ENCODE measurements around the gene KCNN1.

KCNN1 gene

DNA sequence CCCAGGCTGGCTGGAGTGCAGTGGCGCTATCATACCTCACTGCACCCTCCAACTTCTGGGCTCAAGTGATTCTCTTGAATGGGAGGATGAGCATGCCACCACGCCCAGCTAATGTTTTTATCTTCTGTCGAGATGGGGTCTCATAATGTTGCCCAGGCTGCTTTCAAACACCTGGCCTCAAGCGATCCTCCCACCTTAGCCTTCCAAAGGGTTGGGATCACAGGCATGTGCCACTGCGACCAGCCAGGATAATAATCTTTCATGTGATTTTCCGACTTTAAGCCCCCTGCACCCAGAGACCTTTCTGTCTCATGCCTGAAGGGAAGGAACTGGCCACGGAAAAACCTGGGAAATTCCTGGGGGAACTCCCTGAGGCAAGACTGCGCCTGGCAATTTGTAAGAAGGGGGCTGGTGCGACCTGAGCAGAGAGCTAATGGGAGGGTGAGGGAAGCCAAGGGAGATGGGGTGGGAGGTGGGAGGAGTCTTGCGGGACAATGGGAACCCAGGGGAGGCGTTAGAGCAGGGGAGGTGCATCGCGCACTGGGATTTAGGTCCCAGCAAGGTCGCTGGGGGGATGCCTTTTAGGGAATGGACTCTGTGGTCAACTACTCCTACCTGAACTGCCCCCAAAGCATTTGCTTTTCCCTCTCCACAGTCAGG is 35.2 kb upstream of the KCNN1 start:
- Mint-ChIP-seq H3K9me3 (no peaks in the 10 kb centered on the region), H3K36me3 (ENCODE audit: low read depth) (no peaks in the 10 kb centered on the region), H3K27ac (peak overlapping the region; percentile 85), H3K27me3 (ENCODE audit: low read depth, poor library complexity) (peaks cover 20% of the 10 kb centered on the region), H3K4me3 (peak overlapping the region; percentile 95), H3K4me1 (peaks cover 18% of the 10 kb centered on the region)
- peak; percentile 43 for DNase-seq
- TF ChIP-seq, protein P1, sequence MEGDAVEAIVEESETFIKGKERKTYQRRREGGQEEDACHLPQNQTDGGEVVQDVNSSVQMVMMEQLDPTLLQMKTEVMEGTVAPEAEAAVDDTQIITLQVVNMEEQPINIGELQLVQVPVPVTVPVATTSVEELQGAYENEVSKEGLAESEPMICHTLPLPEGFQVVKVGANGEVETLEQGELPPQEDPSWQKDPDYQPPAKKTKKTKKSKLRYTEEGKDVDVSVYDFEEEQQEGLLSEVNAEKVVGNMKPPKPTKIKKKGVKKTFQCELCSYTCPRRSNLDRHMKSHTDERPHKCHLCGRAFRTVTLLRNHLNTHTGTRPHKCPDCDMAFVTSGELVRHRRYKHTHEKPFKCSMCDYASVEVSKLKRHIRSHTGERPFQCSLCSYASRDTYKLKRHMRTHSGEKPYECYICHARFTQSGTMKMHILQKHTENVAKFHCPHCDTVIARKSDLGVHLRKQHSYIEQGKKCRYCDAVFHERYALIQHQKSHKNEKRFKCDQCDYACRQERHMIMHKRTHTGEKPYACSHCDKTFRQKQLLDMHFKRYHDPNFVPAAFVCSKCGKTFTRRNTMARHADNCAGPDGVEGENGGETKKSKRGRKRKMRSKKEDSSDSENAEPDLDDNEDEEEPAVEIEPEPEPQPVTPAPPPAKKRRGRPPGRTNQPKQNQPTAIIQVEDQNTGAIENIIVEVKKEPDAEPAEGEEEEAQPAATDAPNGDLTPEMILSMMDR (IDR thresholded peaks at IDR 0.05) = no peak

DNA sequence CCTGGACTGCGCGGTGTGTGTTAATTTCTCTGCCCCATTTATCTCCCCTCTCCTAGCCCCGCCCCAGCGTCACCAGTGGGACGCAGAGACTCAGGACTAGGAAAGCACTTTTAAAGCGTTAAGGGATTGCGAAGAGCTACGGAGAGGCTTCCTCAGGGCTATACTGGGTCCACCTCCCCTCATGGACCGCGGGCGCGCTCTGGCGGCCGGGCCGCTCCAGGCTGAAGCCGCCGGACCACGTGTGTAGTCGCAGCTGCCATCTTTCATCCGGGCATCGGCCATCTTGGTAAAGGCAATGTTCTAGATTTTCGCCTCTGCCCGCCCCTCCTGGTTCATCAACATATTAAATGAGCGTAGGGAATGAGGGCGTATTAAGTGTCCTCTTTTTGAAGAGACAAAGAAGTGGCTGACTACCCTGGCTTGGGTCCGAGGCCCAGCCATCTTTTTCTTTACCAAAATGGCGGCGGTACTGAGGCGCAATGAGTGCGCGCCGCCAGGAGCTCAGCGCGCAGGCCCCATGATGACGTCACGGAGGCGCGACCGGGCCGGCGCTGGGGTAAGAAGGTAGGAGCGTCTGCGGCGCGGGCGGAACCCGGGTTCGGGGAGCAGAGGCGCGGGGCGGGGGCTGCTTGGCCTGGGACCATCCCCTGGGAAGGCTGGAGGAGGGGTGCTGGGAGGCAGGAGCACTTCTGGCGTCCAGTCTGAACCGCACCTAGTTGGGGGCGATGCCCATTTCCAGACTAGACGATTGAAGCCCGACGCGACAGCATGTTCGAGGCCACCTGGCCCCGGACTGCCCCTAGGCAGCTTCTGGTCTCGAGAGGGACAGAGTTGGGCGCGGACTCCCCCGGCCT is 34.2 kb upstream of the KCNN1 start, which contains the start of gene CCDC124:
Gene CCDC124 (plus strand): TSS at position 531 of the 854 bp plus-strand sequence. CDS start 3,406 bp downstream, outside the sequence.
- Mint-ChIP-seq H3K27me3 (ENCODE audit: low read depth, poor library complexity) (peaks cover 20% of the 10 kb centered on the region), H3K36me3 (ENCODE audit: low read depth) (peaks cover 4% of the 10 kb centered on the region), H3K9me3 (no peaks in the 10 kb centered on the region), H3K27ac (peak within 1 kb of the TSS; percentile 98), H3K4me1 (peaks cover 18% of the 10 kb centered on the region), H3K4me3 (peak within 1 kb of the TSS; percentile 95)
- DNase-seq = peak; percentile 90
- TF ChIP-seq, protein P1 (IDR thresholded peaks at IDR 0.05) = peak; percentile 86

DNA sequence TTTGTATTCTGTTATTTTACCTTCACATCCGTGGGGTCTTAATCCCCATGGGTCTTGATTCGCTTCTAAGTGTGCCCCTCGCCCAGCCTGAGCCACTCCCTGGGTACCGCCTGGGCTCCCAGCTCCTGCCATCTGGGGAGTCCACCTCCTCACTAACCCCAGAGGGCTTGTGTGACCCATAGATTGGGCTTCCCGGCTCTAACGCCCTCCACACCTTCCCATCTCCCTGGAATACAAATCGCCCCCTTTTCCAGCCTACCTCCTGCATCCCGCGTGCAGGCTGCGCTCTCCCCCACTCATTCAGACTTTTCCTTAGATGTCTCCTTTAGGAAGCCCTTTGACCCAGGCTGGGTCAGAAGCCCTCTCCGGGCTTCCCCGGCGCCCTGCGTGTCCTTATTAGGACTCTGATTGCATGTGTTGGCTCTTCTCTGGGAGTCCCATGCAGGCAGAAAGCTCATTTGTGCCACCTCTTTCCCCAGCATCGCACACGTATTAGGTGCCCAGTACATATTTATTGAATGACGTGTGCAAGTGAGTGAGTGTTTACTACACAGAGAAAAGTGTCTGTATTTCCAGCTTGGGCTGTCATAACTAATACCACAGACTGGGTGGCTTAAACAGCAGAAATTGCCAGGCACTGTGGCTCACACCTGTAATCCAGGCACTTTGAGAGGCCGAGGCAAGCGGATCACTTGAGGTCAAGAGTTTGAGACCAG is 33.3 kb upstream of the KCNN1 start:
- peaks cover 4% of the 10 kb centered on the region for H3K36me3 Mint-ChIP-seq (ENCODE audit: low read depth)
- TF ChIP-seq, protein P1 (IDR thresholded peaks at IDR 0.05) = no peak
- no peaks in the 10 kb centered on the region for H3K9me3 Mint-ChIP-seq
- H3K27ac Mint-ChIP-seq = peak overlapping the region; percentile 50
- H3K4me1 Mint-ChIP-seq = peaks cover 18% of the 10 kb centered on the region
- H3K27me3 Mint-ChIP-seq (ENCODE audit: low read depth, poor library complexity) = peaks cover 20% of the 10 kb centered on the region
- no peak for DNase-seq
- H3K4me3 Mint-ChIP-seq = peak overlapping the region; percentile 95

DNA sequence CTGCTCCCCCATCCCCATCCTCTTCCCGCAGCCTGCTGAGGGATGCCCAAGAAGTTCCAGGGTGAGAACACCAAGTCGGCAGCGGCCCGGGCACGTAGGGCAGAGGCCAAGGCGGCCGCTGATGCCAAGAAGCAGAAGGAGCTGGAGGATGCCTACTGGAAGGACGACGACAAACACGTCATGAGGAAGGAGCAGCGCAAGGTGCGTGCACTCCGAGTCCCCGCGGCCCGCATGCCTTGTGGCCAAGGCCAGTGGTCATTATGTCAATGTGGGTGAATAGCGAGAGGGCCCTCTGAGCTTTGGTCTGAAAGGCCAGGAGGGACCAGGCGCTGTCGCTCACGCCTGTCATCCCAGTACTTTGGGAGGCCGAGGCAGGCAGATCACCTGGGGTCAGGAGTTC is 30.5 kb upstream of the KCNN1 start:
- Mint-ChIP-seq H3K27ac (no peak overlapping the region), H3K9me3 (no peaks in the 10 kb centered on the region), H3K27me3 (ENCODE audit: low read depth, poor library complexity) (no peaks in the 10 kb centered on the region), H3K4me1 (peaks cover 18% of the 10 kb centered on the region), H3K36me3 (ENCODE audit: low read depth) (peaks cover 10% of the 10 kb centered on the region), H3K4me3 (no peak overlapping the region)
- no peak for DNase-seq
- TF ChIP-seq, protein P1 (IDR thresholded peaks at IDR 0.05) = no peak

DNA sequence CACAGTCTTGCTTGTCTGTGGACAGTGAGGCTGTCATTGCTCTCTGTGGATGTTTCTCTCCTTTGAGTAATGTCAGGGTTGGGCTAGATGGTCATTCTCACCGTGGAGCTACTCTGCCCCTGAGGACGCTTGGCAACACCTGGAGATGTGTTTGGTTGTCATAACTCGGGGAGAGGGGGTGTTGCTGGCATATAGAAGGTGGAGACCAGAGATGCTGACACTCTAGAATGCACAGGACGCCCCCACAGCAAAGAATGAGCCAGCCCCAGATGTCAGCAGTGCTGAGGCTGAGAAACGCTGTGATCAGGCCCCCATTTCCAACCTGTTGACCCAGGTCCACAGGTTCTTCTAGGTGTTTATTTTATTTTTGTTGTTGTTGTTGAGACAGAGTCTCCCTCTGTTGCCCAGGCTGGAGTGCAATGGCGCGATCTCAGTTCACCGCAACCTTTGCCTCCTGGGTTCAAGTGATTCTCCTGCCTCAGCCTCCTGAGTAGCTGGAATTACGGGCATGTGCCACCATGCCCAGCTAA is 29.5 kb upstream of the KCNN1 start:
- H3K4me1 Mint-ChIP-seq = peaks cover 23% of the 10 kb centered on the region

More for the DNA sequence above, 29.5 kb upstream of the KCNN1 start:
- Mint-ChIP-seq H3K9me3 (no peaks in the 10 kb centered on the region), H3K27ac (no peak overlapping the region), H3K4me3 (no peak overlapping the region), H3K27me3 (ENCODE audit: low read depth, poor library complexity) (no peaks in the 10 kb centered on the region), H3K36me3 (ENCODE audit: low read depth) (peaks cover 10% of the 10 kb centered on the region)
- DNase-seq = no peak
- TF ChIP-seq, protein P1 (IDR thresholded peaks at IDR 0.05) = no peak

Measured in nephron progenitor cell (in vitro differentiated cells).